D341Med (cell line): ENCODE data around the gene THY1.
"Not testable (repeated sequence)": the region's sequence is repeated elsewhere in the genome, so short reads cannot be mapped to it uniquely, and the experiment has no call there.

Experiments
- DNase-seq: peaks from one replicate; pipeline ENCODE4 v3.0.0; 2012; ENCODE audit warnings: low spot score

The THY1 gene

GRCh38 chr11:119422809-119423508, at the start of gene THY1:
THY1 (minus strand) TSS chr11:119423172; CDS start chr11:119420905, 2,267 bp downstream.
- DNase-seq, result no peak

DNA sequence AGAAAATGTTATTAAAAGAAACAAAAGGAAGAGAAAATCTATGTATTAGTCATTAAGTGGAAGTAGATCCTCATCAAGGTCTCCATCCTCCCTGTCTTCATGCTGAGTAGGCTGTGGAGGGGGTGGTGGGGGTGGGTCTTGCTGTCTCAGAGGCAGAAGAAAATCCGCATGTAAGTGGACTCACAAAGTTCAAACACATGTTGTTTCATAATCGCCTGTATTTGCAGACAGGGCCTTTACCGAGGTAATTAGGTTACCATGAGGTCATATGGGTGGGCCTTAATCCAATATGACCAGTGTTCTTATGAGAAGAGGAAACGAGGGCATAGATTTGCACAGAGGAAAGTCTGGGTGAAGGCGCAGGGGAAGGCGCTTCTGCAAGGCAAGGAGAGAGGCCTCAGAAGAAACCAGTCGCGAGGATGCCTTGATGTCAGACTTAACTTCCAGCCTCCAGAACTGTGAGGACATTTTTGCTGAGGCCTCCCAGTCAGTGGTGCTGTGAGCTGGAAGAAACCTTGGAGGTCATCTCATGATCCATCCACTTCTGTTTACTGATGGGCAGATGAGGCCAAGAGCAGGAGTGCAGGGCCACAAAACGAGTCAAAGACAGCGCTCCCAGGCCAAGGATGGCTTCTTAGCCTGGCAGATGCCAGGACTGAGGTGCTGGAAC, 49.3 kb upstream of the THY1 start:
- DNase-seq, result no peak

GRCh38 chr11:119471329-119471728, 48.4 kb upstream of the THY1 start:
- DNase-seq, result no peak

DNA sequence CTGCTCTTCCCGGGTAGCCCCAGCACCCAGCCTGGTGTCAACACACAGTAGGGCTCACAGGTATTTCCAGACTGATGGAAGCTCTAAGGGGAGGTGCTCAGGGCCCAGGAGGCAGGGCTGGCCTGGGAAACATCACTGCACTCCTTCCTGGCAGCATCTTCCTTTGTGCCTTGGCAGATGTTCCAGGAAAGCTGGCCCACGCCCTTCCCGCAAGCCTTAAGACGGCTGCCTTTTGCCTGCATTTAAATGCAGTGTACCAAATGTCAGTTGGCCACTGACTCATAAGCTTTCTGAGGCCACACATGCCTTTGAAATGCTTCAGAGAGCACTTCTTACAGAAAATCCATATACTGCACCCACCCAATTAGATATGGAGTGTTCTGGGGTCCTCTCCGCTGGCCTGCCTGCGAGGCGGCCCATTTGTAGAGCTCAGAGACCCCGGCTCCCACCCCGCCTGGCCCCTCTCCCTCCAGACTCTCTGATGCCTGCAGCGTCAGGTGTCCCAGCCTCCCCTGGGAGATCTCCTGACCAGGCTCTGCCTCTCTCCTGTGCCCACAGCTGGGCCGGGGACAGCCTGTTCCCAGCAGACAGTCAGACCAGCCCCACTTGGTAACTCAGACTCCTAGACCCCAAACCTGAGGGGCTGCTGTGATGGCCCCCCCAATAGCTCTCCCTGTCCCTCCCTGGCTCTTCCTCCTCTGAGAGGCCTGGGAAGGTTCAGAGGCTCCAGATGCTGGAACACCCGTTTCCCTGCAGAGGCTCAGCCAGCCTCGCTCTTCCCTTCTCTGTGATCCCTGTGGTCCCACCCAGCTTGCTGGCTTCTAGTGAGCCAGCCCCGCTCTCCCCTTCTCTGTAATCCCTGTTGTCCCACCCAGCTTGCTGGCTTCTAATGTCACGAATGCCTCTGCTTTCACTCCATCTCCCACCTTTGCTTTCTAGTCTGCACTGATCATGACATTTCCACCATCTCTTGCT, 47.6 kb upstream of the THY1 start:
- no peak for DNase-seq

DNA sequence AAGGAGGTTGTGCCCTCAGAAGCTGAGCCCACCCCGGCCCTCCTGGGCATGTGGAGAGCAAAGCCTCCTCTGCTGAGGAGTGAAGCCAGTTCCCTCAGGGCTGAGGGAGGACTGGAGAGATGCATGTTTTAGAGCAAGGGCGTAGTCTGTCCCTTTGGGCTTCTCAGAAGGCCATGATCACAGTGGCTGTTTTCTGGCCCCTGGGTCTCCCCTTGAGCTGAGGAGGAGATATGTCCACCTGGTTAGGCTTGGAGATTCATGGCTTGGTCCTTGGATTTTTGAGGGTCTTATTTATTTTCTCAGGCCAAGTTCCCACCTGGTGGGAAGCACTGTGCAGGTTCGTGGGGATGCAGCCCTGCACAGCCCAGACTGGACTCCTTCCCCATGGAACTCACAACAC, 46.5 kb upstream of the THY1 start:
- DNase-seq, result no peak

DNA sequence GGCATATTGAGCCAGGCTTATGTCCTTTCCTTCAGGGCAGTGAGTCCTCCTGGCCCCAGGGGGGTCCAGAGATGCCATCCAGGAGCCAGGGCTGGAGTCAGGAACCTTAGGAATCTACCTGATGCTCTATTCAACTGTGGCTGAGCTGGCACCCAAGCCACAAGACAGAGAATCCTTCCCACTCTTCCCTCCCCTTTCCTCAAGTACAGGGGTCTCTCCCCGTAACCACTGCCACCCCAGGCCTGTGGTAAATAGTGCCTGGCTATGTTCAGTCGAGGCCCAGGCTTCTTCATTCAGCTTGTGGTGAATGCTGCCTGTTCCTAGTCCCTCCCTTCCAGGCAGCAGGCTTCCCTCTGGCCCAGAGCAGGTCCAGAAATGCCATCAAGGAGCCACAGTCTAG, 45.5 kb upstream of the THY1 start:
- no peak for DNase-seq

- no peak for DNase-seq
Observed at GRCh38 chr11:119461229-119461963, 38.4 kb upstream of the THY1 start.

- no peak for DNase-seq
Observed at GRCh38 chr11:119460582-119460981, 37.6 kb upstream of the THY1 start.

DNA sequence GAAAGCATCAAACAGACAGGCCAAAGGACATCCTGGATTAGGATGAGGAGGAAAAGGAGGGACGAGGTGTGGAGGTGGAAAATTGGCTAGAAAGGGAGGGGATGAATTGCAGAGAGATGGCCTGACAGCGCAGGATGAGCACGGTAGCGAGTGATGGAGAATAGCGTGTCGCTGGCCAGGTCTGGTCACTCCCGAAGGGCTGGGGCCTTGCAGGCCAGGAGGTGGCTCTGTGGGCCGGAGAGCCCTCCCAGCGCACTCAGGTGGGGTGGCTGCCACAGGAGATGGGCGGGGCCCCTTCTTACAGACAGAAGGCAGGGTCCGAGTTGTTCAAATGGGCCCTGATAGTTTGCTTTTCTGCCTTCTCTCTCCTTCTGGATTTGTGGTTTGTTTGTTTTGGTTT, 37.1 kb upstream of the THY1 start:
- DNase-seq, result no peak

DNA sequence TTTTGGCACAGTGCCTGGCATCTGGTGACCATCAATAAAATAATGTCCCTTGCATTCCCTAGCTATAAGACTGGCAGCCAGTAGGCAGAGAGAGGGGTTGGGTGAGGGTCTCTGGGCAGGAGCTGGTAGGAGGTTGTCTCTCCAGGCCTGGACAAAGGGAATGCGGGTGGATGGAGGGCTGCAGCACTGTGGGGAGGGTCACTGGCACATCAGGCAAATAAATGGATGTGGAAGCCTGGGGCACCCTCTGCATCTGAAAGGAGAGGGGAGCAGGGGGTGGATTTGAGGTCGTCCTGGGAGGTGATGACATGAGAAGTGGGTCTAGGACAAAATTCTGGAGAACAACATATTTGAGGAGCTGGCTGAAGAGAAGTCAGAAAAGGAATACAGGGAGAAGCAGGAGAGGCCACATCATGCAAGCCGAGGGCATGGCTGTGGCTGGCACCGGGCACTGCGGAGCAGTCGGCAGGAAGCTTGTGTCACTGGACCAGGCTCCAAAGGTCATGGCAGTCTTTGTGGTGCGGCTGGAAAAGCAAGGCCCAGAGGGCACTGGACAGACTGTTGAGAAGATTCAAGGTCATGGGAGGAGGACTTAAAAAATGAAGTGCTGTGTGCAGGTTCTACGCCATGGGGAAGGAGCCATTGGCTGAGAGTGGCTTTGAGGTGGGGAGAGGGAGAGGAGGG, 36.5 kb upstream of the THY1 start:
- no peak for DNase-seq

DNA sequence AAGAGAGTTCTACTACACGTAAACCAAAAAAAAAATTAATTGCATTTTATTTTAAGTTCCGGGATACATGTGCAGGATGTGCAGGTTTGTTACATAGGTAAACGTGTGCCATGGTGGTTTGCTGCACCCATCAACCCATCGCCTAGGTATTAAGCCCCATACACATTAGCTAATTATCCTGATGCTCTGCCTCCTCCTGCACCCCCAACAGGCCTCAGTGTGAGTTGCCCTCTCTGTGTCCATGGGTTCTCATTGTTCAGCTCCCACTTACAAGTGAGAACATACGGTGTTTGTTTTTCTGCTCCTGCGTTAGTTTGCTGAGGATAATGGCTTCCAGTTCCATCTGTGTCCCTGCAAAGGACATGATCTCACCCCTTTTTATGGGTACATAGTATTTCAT, 32.7 kb upstream of the THY1 start:
- not testable (repeated sequence) for DNase-seq

DNA sequence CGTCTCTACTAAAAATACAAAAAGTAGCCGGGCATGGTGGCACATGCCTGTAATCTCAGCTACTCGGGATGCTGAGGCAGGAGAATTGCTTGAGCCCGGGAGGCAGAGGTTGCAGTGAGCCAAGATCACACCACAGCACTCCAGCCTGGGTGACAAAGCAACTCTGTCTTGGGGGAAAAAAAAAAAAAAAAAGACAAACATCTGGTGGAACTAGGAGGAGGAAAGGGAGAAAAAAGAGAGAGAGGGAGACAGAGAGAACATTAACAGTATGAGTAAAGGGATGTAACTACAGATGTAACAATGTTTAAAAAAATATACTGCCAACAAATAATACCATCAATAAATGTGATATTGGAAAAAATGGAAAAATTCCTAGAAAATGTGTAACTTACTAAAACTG, 32.3 kb upstream of the THY1 start:
- DNase-seq, result not testable (repeated sequence)

GRCh38 chr11:119453881-119454280, 30.9 kb upstream of the THY1 start:
- no peak for DNase-seq

DNA sequence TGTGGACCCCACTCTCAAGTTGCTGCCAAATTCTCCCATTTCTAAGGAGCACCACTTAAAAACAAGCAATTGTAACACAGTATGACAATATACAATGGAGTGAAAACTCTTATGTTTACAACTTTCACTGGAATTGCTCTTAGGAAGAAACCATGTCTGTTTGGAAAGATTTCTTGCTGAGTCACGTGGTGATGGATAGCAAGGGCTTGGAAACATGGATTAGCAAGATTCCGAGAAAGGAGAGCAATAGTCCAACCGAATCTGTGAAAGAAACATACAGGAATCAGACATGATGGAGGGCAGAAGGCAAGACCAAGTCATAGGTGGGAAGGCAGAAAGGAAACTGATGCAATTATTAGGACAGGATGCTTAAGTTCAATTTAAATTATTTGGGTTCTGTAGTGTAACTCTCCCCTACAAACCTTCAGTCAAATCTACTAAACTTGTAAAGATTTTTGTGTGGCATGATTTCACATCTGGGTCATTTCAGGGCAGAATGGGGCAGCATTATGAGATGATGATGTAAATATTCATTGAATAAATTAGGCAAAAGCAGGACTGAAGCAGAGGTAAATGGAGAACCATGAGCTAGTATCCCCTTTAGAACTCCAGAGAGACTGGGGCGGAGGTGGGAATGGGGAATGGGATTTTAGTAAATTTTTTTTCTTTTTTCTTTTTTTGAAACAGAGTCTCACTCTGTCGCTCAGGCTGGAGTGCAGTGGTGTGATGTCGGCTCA, 27.8 kb upstream of the THY1 start:
- DNase-seq, result no peak

DNA sequence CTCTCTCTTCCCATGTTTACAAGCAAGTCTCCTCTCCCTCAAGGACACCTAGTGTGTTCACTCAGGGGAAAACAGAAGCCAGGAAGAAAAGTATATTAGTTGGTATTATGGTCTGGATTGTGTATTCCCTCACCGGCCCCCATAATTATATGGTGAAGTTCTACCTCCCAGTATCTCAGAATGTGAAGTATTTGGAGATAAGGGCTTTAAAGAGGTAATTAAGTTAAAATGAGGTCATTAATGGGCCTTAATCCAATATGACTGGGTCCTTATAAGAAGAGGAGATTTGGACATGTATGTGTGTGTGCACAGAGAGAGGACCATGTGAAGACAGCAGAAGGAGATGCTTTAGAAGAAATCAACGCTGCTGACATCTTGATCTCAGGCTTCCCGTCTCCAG, 26.5 kb upstream of the THY1 start:
- DNase-seq, result no peak

DNA sequence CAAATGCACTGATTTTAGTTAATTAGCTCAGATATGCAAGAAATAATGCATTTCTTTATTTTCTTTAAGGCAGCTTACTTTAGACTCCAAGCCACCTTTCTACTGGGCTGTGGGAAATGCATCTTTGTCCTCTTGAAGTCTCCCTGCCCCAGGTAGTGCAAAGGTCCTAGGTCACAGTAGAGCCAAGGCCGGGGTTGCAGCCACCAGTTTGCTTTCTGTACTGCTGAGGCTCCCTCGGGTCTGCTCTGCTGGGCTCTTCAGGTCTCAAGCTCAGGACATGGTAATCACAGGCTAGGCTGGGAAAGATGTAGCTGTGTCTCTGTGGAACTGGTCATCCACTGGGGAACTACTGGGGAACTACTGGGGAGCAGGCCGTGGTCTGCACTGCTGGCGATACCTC, 25.4 kb upstream of the THY1 start:
- no peak for DNase-seq

GRCh38 chr11:119447664-119448242, 24.8 kb upstream of the THY1 start:
- no peak for DNase-seq

DNA sequence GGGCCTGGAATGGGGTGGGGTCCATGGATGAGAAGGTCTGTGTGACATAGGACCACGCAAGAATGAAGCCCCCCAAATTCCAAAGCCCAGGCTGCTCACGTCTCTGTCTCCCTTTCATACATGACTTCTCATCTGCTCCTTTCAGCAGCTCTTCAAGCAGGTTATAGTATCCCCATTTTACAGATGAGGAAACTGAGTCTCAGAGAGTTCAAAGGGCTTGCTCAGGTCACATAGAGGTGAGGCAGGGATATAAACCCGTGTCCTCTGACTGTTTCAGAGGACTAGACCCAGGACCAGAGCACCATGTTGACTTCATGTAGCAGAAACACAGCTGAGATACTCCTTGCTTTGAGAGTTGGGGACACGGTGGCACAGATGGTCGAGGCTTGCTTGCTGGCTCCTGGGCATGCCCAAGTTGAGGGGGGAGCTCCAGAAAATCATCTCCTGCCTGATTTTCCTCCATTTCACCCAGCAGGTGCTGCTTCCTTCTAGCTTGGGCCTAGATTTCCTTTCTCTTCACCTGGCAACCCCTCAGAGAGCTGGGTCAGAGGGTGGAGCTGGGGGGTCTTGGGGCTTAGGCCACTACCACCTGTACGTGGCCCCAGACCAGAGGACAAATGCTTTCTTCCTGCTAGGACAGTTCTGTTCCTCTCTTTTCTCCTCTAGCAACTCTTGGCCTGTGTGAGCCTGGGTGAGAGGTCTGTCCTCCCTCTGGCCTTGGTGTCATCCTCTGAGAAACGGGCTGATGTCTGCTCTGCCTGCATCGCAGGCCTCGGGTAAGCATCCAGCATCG, 24.1 kb upstream of the THY1 start:
- no peak for DNase-seq

- DNase-seq, result no peak
Observed at GRCh38 chr11:119446434-119446833, 23.5 kb upstream of the THY1 start.

- DNase-seq, result no peak
Observed at GRCh38 chr11:119445850-119446249, 22.9 kb upstream of the THY1 start.
